ENCODE data around the gene C10orf67. TPM values are rescaled to one million over a fixed set of nuclear protein-coding genes. Genes with fewer than 3 reads are reported as not detected.

C10orf67 gene
- total RNA-seq, 2 experiments from 2014 or later = not detected

- Histone ChIP-seq H3K9me3 (ENCODE audit: low read length) (no peaks in the 10 kb centered on the region), H3K4me1 (ENCODE audit: insufficient read depth, low read length, poor library complexity, severe bottlenecking) (peaks cover 49% of the 10 kb centered on the region), H2AFZ (ENCODE audit: low read length) (no peak overlapping the region), H4K20me1 (ENCODE audit: insufficient read depth, low read length) (no peaks in the 10 kb centered on the region), H3K4me3 (ENCODE audit: low read depth, low read length, poor library complexity, severe bottlenecking) (no peak overlapping the region), H3K9me2 (ENCODE audit: insufficient read depth, low read length) (no peaks in the 10 kb centered on the region), H3K36me3 (ENCODE audit: insufficient read depth, low read length) (no peaks in the 10 kb centered on the region), H3K4me2 (ENCODE audit: low read length) (no peak overlapping the region), H3K27ac (ENCODE audit: low read depth, low read length, poor library complexity, severe bottlenecking) (no peak overlapping the region), H3K79me2 (ENCODE audit: insufficient read depth, low read depth, low read length) (no peaks in the 10 kb centered on the region)
- DNase-seq (ENCODE audit: low spot score) = no peak
- POLR2A ChIA-PET = interaction anchor here (0.7 to 3.1 kb wide), 4 partner anchors 10 to 1485 kb away, joined by 3 to 17 read pairs (median 4); no protein-coding TSS in a partner anchor
- no TSS peak for BruUV-seq (replicated peaks)
- intact Hi-C loops (cut with micrococcal nuclease; ENCODE audit: unreplicated experiment) = loop anchor here (10.0 kb wide), 1 partner anchor 980 kb away; no protein-coding TSS in a partner anchor
- CTCF ChIA-PET (ENCODE audit: unreplicated experiment) = no interaction called here
- TF ChIP-seq EZH2phosphoT487 (IDR thresholded peaks at IDR 0.05; ENCODE audit: borderline replicate concordance, low read depth, low read length) = no peak
- no peak for TF ChIP-seq CTCF (conservative IDR thresholded peaks at IDR 0.05; ENCODE audit: low read length)
Observed at GRCh38 chr10:23364378-23364777, 19.8 kb upstream of the C10orf67 start.

GRCh38 chr10:23363793-23364135, 19.2 kb upstream of the C10orf67 start:
- no peaks in the 10 kb centered on the region for H3K9me3 ChIP-seq (ENCODE audit: low read length)
- no peak overlapping the region for H3K4me2 ChIP-seq (ENCODE audit: low read length)
- no peaks in the 10 kb centered on the region for H3K36me3 ChIP-seq (ENCODE audit: insufficient read depth, low read length)
- H3K79me2 ChIP-seq (ENCODE audit: insufficient read depth, low read depth, low read length) = no peaks in the 10 kb centered on the region
- ChIA-PET POLR2A (interaction anchor here (1.2 to 3.1 kb wide), 3 partner anchors 10 to 38 kb away, joined by 3 to 17 read pairs (median 4); no protein-coding TSS in a partner anchor), CTCF (ENCODE audit: unreplicated experiment) (no interaction called here)
- H3K9me2 ChIP-seq (ENCODE audit: insufficient read depth, low read length) = no peaks in the 10 kb centered on the region
- H4K20me1 ChIP-seq (ENCODE audit: insufficient read depth, low read length) = no peaks in the 10 kb centered on the region
- no TSS peak for BruUV-seq (replicated peaks)
- no peak for DNase-seq (ENCODE audit: low spot score)
- intact Hi-C loops (cut with micrococcal nuclease; ENCODE audit: unreplicated experiment) = loop anchor here (10.0 kb wide), 1 partner anchor 979 kb away; no protein-coding TSS in a partner anchor
- H3K4me3 ChIP-seq (ENCODE audit: low read depth, low read length, poor library complexity, severe bottlenecking) = no peak overlapping the region
- no peak overlapping the region for H2AFZ ChIP-seq (ENCODE audit: low read length)
- TF ChIP-seq CTCF (conservative IDR thresholded peaks at IDR 0.05; ENCODE audit: low read length) = no peak
- TF ChIP-seq EZH2phosphoT487 (IDR thresholded peaks at IDR 0.05; ENCODE audit: borderline replicate concordance, low read depth, low read length) = no peak
- H3K27ac ChIP-seq (ENCODE audit: low read depth, low read length, poor library complexity, severe bottlenecking) = no peak overlapping the region
- H3K4me1 ChIP-seq (ENCODE audit: insufficient read depth, low read length, poor library complexity, severe bottlenecking) = peaks cover 43% of the 10 kb centered on the region

Data from OCI-LY7 (cell line).